ENCODE measurements around the gene APBA2.

Gene APBA2

DNA sequence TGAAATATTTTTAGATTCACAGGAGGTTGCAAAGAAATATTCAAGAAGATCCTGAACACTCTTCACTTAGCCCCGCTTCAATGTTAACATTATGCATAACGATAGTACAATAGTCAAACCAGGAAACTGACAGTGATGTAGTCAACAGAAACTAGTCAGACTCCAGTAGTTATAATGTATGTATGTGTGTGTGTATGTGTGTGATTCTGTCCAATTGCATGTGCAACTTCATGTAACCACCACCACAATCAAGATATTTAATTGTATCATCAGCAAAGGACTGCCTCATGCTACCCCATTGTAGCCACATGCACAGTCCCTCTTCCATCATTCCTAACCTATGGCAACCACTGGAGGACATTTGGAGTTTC is 77.9 kb downstream of the APBA2 start:
- H3K4me1 ChIP-seq (ENCODE audit: insufficient read depth, low read length, poor library complexity, severe bottlenecking), result peaks cover 52% of the 10 kb centered on the region
- TF ChIP-seq, protein P1, sequence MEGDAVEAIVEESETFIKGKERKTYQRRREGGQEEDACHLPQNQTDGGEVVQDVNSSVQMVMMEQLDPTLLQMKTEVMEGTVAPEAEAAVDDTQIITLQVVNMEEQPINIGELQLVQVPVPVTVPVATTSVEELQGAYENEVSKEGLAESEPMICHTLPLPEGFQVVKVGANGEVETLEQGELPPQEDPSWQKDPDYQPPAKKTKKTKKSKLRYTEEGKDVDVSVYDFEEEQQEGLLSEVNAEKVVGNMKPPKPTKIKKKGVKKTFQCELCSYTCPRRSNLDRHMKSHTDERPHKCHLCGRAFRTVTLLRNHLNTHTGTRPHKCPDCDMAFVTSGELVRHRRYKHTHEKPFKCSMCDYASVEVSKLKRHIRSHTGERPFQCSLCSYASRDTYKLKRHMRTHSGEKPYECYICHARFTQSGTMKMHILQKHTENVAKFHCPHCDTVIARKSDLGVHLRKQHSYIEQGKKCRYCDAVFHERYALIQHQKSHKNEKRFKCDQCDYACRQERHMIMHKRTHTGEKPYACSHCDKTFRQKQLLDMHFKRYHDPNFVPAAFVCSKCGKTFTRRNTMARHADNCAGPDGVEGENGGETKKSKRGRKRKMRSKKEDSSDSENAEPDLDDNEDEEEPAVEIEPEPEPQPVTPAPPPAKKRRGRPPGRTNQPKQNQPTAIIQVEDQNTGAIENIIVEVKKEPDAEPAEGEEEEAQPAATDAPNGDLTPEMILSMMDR (conservative IDR thresholded peaks at IDR 0.05; ENCODE audit: low read length), result no peak
- TF ChIP-seq EZH2phosphoT487 (IDR thresholded peaks at IDR 0.05; ENCODE audit: borderline replicate concordance), result no peak
- no peaks in the 10 kb centered on the region for H3F3A ChIP-seq (ENCODE audit: low read depth)
- H3K9me2 ChIP-seq (replicated peaks; ENCODE audit: low read depth, low read length), result no peaks in the 10 kb centered on the region
- no peak overlapping the region for H3K4me2 ChIP-seq (ENCODE audit: low read depth, low read length, poor library complexity, severe bottlenecking)
- peaks cover 31% of the 10 kb centered on the region; the same call in 1 of the 2 replicates for H3K36me3 ChIP-seq (ENCODE audit: insufficient read depth, low read length)
- H3K27me3 ChIP-seq (ENCODE audit: insufficient read depth, low read length, poor library complexity, severe bottlenecking), result no peaks in the 10 kb centered on the region
- no peak overlapping the region for H3K9ac ChIP-seq (ENCODE audit: low read depth, low read length, poor library complexity, severe bottlenecking)
- no peak overlapping the region for H2AFZ ChIP-seq (ENCODE audit: low read length)
- peaks cover 94% of the 10 kb centered on the region for H3K79me2 ChIP-seq (ENCODE audit: insufficient read depth, low read length)
- H3K9me3 ChIP-seq (ENCODE audit: insufficient read depth, low read depth, low read length), result no peaks in the 10 kb centered on the region
- H3K4me3 ChIP-seq (ENCODE audit: low read length, poor library complexity, severe bottlenecking), result no peak overlapping the region
- H4K20me1 ChIP-seq (ENCODE audit: insufficient read depth, low read length, poor library complexity, severe bottlenecking), result peaks cover 5% of the 10 kb centered on the region

DNA sequence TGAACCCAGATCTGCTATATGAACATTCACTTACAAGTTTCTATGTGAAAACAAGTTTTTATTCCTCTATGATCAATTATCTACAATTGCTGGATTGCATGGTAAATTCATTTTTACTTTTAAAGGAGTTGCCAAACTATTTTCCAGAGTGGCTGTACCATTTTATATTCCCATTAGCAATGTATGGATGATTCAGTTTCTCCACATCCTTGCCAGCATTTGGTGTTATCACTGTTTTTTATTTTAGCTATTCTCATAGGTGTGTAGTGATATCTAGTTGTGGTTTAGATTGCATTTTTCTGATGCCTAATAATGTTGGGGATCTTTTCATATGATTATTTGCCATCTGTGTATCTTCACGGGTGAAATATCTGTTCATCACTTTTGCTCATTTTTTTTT is 78.3 kb downstream of the APBA2 start:
- no peak overlapping the region for H3K9ac ChIP-seq (ENCODE audit: low read depth, low read length, poor library complexity, severe bottlenecking)
- no peak overlapping the region for H3K4me3 ChIP-seq (ENCODE audit: low read length, poor library complexity, severe bottlenecking)
- no peaks in the 10 kb centered on the region for H3K9me2 ChIP-seq (replicated peaks; ENCODE audit: low read depth, low read length)
- TF ChIP-seq, protein P1 (conservative IDR thresholded peaks at IDR 0.05; ENCODE audit: low read length), result no peak
- TF ChIP-seq EZH2phosphoT487 (IDR thresholded peaks at IDR 0.05; ENCODE audit: borderline replicate concordance), result no peak
- peaks cover 33% of the 10 kb centered on the region; the same call in 1 of the 2 replicates for H3K36me3 ChIP-seq (ENCODE audit: insufficient read depth, low read length)
- peaks cover 54% of the 10 kb centered on the region for H3K4me1 ChIP-seq (ENCODE audit: insufficient read depth, low read length, poor library complexity, severe bottlenecking)
- H3K4me2 ChIP-seq (ENCODE audit: low read depth, low read length, poor library complexity, severe bottlenecking), result no peak overlapping the region
- no peaks in the 10 kb centered on the region for H3K9me3 ChIP-seq (ENCODE audit: insufficient read depth, low read depth, low read length)
- no peaks in the 10 kb centered on the region for H3K27me3 ChIP-seq (ENCODE audit: insufficient read depth, low read length, poor library complexity, severe bottlenecking)
- peaks cover 94% of the 10 kb centered on the region for H3K79me2 ChIP-seq (ENCODE audit: insufficient read depth, low read length)
- H4K20me1 ChIP-seq (ENCODE audit: insufficient read depth, low read length, poor library complexity, severe bottlenecking), result peaks cover 5% of the 10 kb centered on the region
- H3F3A ChIP-seq (ENCODE audit: low read depth), result no peaks in the 10 kb centered on the region
- no peak overlapping the region for H2AFZ ChIP-seq (ENCODE audit: low read length)

DNA sequence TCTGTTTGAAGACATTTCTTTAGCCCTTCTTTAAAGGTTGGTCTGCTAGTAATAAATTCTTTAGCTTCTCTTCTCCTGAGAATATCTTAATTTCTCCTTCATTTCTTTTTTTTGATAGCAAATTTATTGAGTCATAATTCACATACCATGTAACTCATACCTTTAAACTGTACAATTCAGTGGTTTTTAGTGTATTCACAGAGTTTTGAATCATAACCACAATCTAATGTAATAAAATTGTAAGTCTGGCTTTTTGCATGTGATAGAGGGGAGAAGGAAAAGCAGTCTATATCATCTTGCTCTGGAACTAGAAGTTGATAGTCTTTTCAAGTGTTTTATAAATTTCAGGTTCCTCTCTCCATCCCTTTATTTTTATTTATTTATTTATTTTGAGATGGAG is 81.3 kb downstream of the APBA2 start:
- H3K4me1 ChIP-seq (ENCODE audit: insufficient read depth, low read length, poor library complexity, severe bottlenecking), result peaks cover 62% of the 10 kb centered on the region
- H3F3A ChIP-seq (ENCODE audit: low read depth), result no peaks in the 10 kb centered on the region
- H2AFZ ChIP-seq (ENCODE audit: low read length), result no peak overlapping the region
- H3K9me3 ChIP-seq (ENCODE audit: insufficient read depth, low read depth, low read length), result no peaks in the 10 kb centered on the region
- peak overlapping the region; percentile 38 for H3K4me2 ChIP-seq (ENCODE audit: low read depth, low read length, poor library complexity, severe bottlenecking)
- H3K27me3 ChIP-seq (ENCODE audit: insufficient read depth, low read length, poor library complexity, severe bottlenecking), result no peaks in the 10 kb centered on the region
- TF ChIP-seq EZH2phosphoT487 (IDR thresholded peaks at IDR 0.05; ENCODE audit: borderline replicate concordance), result no peak
- TF ChIP-seq, protein P1 (conservative IDR thresholded peaks at IDR 0.05; ENCODE audit: low read length), result no peak
- H3K9me2 ChIP-seq (replicated peaks; ENCODE audit: low read depth, low read length), result no peaks in the 10 kb centered on the region
- peak overlapping the region; percentile 17 for H3K9ac ChIP-seq (ENCODE audit: low read depth, low read length, poor library complexity, severe bottlenecking)
- peak overlapping the region; percentile 12 for H3K4me3 ChIP-seq (ENCODE audit: low read length, poor library complexity, severe bottlenecking)
- peaks cover 91% of the 10 kb centered on the region for H3K79me2 ChIP-seq (ENCODE audit: insufficient read depth, low read length)
- H3K36me3 ChIP-seq (ENCODE audit: insufficient read depth, low read length), result peaks cover 28% of the 10 kb centered on the region; the same call in 1 of the 2 replicates
- peaks cover 5% of the 10 kb centered on the region for H4K20me1 ChIP-seq (ENCODE audit: insufficient read depth, low read length, poor library complexity, severe bottlenecking)
